Caco-2 (cell line): ENCODE data around the gene CCDC201. TPM values are rescaled to one million over a fixed set of nuclear protein-coding genes. Genes with fewer than 3 reads are reported as not detected.
"Not testable (repeated sequence)": the region's sequence is repeated elsewhere in the genome, so short reads cannot be mapped to it uniquely, and the experiment has no call there.

Experiments
- BruUV-seq: library from RNA; stranded (reverse); fragments of 400-500 nt; replicated peaks from 2 replicates; lab custom pipeline; 2021; lab: Mats Ljungman, UMichigan
- CTCF ChIA-PET: fragments of 300-600 bp; sonication (Branson Sonifier 250); formaldehyde crosslinking; loops from one replicate; lab custom pipeline; 2022; ENCODE audit warnings: antibody characterized with exemption; lab: Charles Lee
- POLR2A ChIA-PET: fragments of 300-600 bp; sonication (Branson Sonifier 250); formaldehyde crosslinking; loops from one replicate; lab custom pipeline; 2022; ENCODE audit warnings: antibody characterized with exemption; lab: Charles Lee
- DNase-seq, 2 experiments: peaks; one replicate each; pipeline versions ENCODE4 v3.0.0 to v3.0.0-alpha.2; 2020 to 2022
- H3K27me3 ChIP-seq: replicated peaks from 2 replicates; pipeline ENCODE4 v1.6.0; 2011; ENCODE audit warnings: low read length; ENCODE audit not compliant: control insufficient read depth, insufficient read depth
- H3K36me3 ChIP-seq: 2 replicates; pipeline ENCODE4 v1.5.1; 2011; ENCODE audit warnings: low read length; ENCODE audit not compliant: control insufficient read depth, insufficient read depth
- H3K4me1 ChIP-seq: fragments of 250-450 bp; sonication (Bioruptor Pico); 2 replicates; pipeline ENCODE4 v1.5.1; 2020; ENCODE audit warnings: mild to moderate bottlenecking
- H3K4me3 ChIP-seq: 2 replicates; pipeline ENCODE4 v1.5.1; 2011; ENCODE audit warnings: low read depth, mild to moderate bottlenecking, control low read depth, low read length
- H3K9me3 ChIP-seq: fragments of 250-450 bp; sonication (Bioruptor Pico); 2 replicates; pipeline ENCODE4 v1.5.1; 2020; ENCODE audit warnings: mild to moderate bottlenecking, moderate library complexity
- H3K27ac Mint-ChIP-seq: one replicate; pipeline ENCODE4 v1.8.0; 2022; ENCODE audit warnings: mixed read lengths; ENCODE audit not compliant: unreplicated experiment
- H3K27me3 Mint-ChIP-seq: one replicate; pipeline ENCODE4 v1.8.0; 2022; ENCODE audit warnings: mixed read lengths; ENCODE audit not compliant: insufficient read depth, unreplicated experiment
- H3K36me3 Mint-ChIP-seq: one replicate; pipeline ENCODE4 v1.8.0; 2022; ENCODE audit warnings: mild to moderate bottlenecking, mixed read lengths; ENCODE audit not compliant: insufficient read depth, unreplicated experiment
- H3K4me1 Mint-ChIP-seq: one replicate; pipeline ENCODE4 v1.8.0; 2022; ENCODE audit warnings: low read depth, mixed read lengths; ENCODE audit not compliant: unreplicated experiment
- H3K4me3 Mint-ChIP-seq: one replicate; pipeline ENCODE4 v1.8.0; 2022; ENCODE audit warnings: mild to moderate bottlenecking, moderate library complexity, mixed read lengths; ENCODE audit not compliant: unreplicated experiment
- H3K9me3 Mint-ChIP-seq: one replicate; pipeline ENCODE4 v1.8.0; 2022; ENCODE audit warnings: mixed read lengths; ENCODE audit not compliant: unreplicated experiment
- intact Hi-C: fragments of 100-400 bp; cut with micrococcal nuclease; formaldehyde crosslinking; loops from one replicate; pipeline ENCODE4 v1.10.0; 2022; ENCODE audit not compliant: unreplicated experiment
- total RNA-seq: library from RNA; stranded (reverse); gene quantifications from 2 replicates; pipeline ENCODE4 v1.2.3, GENCODE V29; 2022

Gene CCDC201
- total RNA-seq, 1 experiment from 2014 or later, result not detected

GRCh38 chr7:45832433-45833177 lies 40.3 kb downstream of the CCDC201 start:
- H3K27me3 ChIP-seq, H3K36me3 ChIP-seq, H3K4me1 Mint-ChIP-seq, H3K9me3 Mint-ChIP-seq, H3K4me1 ChIP-seq, H3K36me3 Mint-ChIP-seq, BruUV-seq, H3K9me3 ChIP-seq, H3K4me3 ChIP-seq, intact Hi-C loops, H3K27ac Mint-ChIP-seq, H3K27me3 Mint-ChIP-seq, H3K4me3 Mint-ChIP-seq, CTCF ChIA-PET, POLR2A ChIA-PET: not testable (repeated sequence)
- DNase-seq, result peak in 1 of 2 experiments; percentile 25

- H3K4me3 ChIP-seq, DNase-seq, POLR2A ChIA-PET, H3K9me3 Mint-ChIP-seq, CTCF ChIA-PET, H3K27ac Mint-ChIP-seq, BruUV-seq, H3K4me1 Mint-ChIP-seq, H3K36me3 ChIP-seq, H3K4me3 Mint-ChIP-seq, intact Hi-C loops, H3K9me3 ChIP-seq, H3K27me3 Mint-ChIP-seq, H3K36me3 Mint-ChIP-seq, H3K4me1 ChIP-seq, H3K27me3 ChIP-seq: not testable (repeated sequence)
Observed at GRCh38 chr7:45829846-45830245, 43.0 kb downstream of the CCDC201 start.

GRCh38 chr7:45827731-45828130 lies 45.2 kb downstream of the CCDC201 start:
- H3K36me3 Mint-ChIP-seq, H3K27me3 ChIP-seq, intact Hi-C loops, H3K9me3 ChIP-seq, H3K9me3 Mint-ChIP-seq, H3K4me3 Mint-ChIP-seq, BruUV-seq, DNase-seq, H3K4me3 ChIP-seq, H3K4me1 ChIP-seq, CTCF ChIA-PET, H3K27me3 Mint-ChIP-seq, H3K27ac Mint-ChIP-seq, H3K36me3 ChIP-seq, POLR2A ChIA-PET, H3K4me1 Mint-ChIP-seq: not testable (repeated sequence)

- H3K36me3 ChIP-seq, BruUV-seq, H3K4me3 ChIP-seq, H3K4me1 Mint-ChIP-seq, CTCF ChIA-PET, H3K4me1 ChIP-seq, H3K27ac Mint-ChIP-seq, POLR2A ChIA-PET, H3K36me3 Mint-ChIP-seq, H3K9me3 Mint-ChIP-seq, H3K27me3 Mint-ChIP-seq, H3K27me3 ChIP-seq, DNase-seq, intact Hi-C loops, H3K9me3 ChIP-seq, H3K4me3 Mint-ChIP-seq: not testable (repeated sequence)
Observed at GRCh38 chr7:45826550-45826949, 46.3 kb downstream of the CCDC201 start.

- DNase-seq, H3K4me3 ChIP-seq, H3K27ac Mint-ChIP-seq, H3K4me1 ChIP-seq, H3K9me3 Mint-ChIP-seq, H3K36me3 ChIP-seq, H3K27me3 ChIP-seq, POLR2A ChIA-PET, intact Hi-C loops, CTCF ChIA-PET, H3K36me3 Mint-ChIP-seq, H3K9me3 ChIP-seq, H3K4me1 Mint-ChIP-seq, BruUV-seq, H3K27me3 Mint-ChIP-seq, H3K4me3 Mint-ChIP-seq: not testable (repeated sequence)
Observed at GRCh38 chr7:45818763-45819162, 54.1 kb downstream of the CCDC201 start.

GRCh38 chr7:45817913-45818312 lies 55.0 kb downstream of the CCDC201 start:
- POLR2A ChIA-PET, result not testable (repeated sequence)

GRCh38 chr7:45817016-45817415 lies 55.9 kb downstream of the CCDC201 start:
- H3K4me1 ChIP-seq, DNase-seq, H3K9me3 Mint-ChIP-seq, intact Hi-C loops, POLR2A ChIA-PET, H3K4me3 Mint-ChIP-seq, BruUV-seq, H3K27ac Mint-ChIP-seq, H3K4me3 ChIP-seq, H3K27me3 ChIP-seq, H3K27me3 Mint-ChIP-seq, CTCF ChIA-PET, H3K9me3 ChIP-seq, H3K36me3 Mint-ChIP-seq, H3K4me1 Mint-ChIP-seq, H3K36me3 ChIP-seq: not testable (repeated sequence)

More at GRCh38 chr7:45817913-45818312, 55.0 kb downstream of the CCDC201 start:
- H3K36me3 ChIP-seq, H3K36me3 Mint-ChIP-seq, H3K27me3 ChIP-seq, CTCF ChIA-PET, intact Hi-C loops, H3K9me3 Mint-ChIP-seq, BruUV-seq, H3K9me3 ChIP-seq, H3K4me3 Mint-ChIP-seq, H3K27ac Mint-ChIP-seq, H3K4me1 ChIP-seq, H3K4me3 ChIP-seq, H3K4me1 Mint-ChIP-seq, H3K27me3 Mint-ChIP-seq, DNase-seq: not testable (repeated sequence)
